Putamen (tissue), 1 donor: ENCODE measurements around the gene SLAMF1.
"Not testable (repeated sequence)": the region's sequence is repeated elsewhere in the genome, so short reads cannot be mapped to it uniquely, and the experiment has no call there.

Experiments used
- DNase-seq: peaks from one replicate; pipeline ENCODE4 v3.0.0-alpha.2; 2016; ENCODE audit warnings: low spot score

Gene SLAMF1, protein sequence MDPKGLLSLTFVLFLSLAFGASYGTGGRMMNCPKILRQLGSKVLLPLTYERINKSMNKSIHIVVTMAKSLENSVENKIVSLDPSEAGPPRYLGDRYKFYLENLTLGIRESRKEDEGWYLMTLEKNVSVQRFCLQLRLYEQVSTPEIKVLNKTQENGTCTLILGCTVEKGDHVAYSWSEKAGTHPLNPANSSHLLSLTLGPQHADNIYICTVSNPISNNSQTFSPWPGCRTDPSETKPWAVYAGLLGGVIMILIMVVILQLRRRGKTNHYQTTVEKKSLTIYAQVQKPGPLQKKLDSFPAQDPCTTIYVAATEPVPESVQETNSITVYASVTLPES

DNA sequence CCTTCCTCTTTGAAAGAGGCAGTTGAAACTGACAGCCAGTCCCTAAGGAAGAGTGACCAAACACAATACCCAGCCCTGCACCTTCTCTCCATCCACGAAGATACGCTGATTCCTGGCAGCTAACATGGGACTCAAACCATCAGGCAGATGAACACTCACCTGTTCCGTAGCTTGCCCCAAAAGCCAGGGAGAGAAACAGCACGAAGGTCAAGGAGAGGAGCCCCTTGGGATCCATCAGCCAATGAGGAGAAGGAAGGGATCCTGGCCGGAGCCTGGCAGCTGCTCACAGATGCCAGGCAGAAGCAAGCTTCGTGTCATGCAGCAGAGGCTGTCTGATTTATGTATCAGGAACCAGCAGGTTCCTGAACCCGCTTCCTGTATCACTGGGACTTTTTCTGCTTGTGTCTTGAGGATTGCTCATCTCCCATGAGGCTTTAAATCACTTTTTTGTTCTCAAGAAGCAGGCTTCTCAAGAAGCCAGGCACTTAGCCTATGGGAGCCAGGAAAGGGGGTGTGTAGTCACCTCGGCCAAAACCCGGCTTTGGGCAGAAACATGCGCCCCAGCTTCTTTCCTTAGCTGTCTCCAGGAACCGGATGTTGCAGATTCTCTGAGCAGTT, at the start of gene SLAMF1:
Gene SLAMF1, minus strand, starts transcription at position 334 of the 618 bp plus-strand sequence. Its CDS starts 99 bp downstream, at position 235.
- DNase-seq: no peak

GRCh38 chr1:160692390-160692789, 45.5 kb upstream of the SLAMF1 start:
- DNase-seq: not testable (repeated sequence)

DNA sequence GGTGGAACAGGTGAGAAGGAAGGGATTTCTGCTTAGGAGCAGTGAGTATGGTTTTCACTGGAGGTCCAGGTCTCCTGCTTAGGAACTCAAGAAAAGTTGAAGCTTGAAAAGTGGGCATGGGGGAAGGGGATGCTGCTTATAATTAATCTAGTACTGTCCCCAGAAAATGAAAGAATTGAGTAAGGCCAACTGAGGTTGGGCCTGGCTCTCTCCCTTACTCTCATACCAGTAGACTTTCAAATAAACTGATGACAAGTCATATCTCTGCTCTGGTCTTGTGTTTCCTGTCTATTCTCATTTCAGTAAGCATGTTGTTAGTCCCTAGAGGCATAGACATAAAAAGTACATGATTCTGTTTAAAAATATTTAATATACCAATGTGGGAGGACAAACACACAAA, 38.4 kb upstream of the SLAMF1 start:
- DNase-seq: no peak

DNA sequence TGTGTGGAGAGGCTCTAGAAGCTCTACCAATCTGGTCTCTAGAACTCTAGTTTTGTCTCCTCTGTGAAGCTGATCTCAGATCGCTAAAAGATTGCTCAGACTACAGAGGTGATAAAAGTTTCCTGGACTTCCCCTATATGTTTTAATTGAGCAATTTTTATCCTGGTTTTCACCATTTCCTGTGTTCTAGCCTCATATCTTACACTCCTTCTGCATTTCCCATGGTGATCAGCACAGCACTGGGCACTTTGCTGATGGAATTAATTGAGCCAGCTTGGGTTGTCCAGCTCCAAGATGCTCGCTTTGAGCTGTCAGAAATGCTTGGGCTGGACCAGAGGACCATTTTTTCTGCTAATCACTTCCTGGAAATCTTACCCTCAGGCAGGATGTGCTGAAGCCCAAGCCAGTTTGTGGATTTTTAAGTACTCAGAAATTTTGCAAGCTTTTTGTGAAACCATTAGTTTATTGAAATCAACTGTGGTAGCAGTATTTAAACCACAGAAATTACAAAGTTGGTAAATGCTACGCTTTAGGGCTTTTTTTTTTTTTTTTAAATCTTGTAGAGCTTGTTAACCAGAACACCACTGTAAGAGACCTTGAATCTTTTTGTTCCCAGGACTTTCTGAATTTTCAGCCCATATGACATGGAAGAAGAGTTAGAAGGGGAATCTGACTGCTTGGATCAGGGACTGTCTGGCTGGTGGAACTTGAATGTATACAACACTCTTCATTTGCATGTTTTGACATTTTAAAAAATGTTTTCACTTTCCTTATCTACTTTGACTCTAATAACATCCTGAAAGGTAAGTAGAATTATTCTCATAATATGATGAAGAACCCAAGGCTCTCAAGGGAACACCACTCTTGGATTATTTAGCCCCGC, 36.4 kb upstream of the SLAMF1 start:
- DNase-seq: no peak

- DNase-seq: no peak
Observed at GRCh38 chr1:160681891-160682140, 35.0 kb upstream of the SLAMF1 start.

DNA sequence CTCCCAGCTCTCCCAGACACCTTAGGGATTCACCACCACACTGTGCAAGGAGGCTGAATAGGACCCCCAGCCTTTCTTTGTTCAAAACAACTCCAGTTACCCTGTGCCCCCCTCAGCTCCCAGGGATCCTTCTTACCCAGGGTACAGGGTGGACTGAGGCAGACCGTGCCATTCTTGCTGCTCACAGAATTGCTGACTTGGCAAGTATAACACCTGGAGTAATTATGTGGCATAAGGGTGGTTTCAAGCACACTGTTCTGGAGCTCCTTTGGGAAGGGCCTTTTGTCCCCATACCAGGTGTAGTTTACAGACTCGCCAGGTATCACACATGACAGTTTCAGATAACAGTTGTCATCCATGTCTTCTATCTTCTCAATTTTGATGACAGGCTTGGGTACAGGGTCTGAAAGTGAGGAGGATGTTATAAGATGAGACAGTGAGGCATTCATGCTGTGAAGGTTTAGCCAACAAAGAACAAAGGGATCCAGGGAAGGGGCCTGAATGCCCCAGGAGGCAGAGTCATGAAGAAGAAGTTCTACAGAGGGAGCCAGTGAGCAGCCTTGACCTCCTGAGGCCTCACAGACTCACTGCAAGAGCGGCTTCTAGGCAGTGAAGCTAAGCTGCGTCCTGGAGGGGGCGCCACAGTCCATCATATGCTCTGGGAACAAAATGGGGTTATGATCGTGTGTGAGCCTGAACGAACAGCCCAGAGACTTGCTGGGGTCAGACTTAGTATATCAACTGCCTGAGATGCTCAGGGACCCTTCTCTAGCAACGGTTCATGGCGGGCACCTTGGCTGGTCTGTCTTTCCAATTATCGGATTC, 34.4 kb upstream of the SLAMF1 start:
- DNase-seq: no peak

- DNase-seq: no peak
Observed at GRCh38 chr1:160680399-160680798, 33.6 kb upstream of the SLAMF1 start.

DNA sequence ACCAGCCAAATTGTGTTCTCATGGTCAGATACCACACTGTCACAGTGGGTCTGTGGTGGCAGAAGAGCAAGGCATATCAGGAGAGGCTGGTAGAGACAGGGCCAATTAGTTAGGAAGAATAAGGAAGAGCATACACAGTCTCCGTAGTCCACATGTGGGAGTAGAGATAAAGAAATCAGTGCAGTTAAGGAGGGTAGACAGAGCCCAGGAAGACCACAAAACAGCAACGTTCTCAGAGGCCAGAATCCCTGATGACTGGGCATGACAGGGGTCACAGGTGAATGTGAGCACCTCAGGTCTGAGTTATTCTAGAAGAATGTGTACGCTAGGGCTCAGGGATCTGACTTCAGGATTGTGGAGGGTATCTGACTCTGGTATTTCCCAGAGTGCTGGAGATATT, 33.0 kb upstream of the SLAMF1 start:
- no peak for DNase-seq

DNA sequence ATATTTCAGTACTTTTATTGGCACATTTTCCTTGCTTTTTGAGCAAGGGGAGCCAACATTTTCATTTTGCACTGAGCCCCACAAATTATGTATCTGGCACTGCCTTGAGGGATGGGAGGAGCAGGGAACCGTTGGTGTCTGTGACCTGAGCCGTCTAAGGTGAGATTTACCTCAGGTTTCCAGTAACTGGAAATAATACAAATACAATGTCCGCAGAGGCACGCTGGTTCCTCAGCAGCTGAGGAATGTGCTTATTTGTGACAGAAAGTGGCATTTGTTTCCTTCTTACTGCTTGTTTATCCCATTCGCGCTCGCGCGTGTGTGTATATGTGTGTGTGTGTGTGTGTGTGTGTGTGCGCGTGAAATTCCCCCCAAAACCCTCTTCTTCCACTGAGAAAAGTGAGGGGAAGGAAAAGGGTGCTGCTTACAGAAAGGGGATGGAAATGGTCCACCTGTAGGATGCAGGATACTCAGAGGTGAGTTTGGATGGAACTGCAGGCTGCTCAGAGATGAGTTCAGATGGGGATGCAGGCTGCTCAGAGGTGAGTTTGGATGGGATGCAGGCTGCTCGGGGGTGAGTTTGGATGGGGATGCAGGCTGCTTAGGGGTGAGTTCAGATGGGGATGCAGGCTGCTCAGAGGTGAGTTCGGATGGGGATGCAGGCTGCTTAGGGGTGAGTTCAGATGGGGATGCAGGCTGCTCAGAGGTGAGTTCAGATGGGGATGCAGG, 30.2 kb upstream of the SLAMF1 start:
- DNase-seq: no peak

GRCh38 chr1:160675641-160676410, 29.0 kb upstream of the SLAMF1 start:
- no peak for DNase-seq

GRCh38 chr1:160674415-160674814, 27.6 kb upstream of the SLAMF1 start:
- DNase-seq: no peak

DNA sequence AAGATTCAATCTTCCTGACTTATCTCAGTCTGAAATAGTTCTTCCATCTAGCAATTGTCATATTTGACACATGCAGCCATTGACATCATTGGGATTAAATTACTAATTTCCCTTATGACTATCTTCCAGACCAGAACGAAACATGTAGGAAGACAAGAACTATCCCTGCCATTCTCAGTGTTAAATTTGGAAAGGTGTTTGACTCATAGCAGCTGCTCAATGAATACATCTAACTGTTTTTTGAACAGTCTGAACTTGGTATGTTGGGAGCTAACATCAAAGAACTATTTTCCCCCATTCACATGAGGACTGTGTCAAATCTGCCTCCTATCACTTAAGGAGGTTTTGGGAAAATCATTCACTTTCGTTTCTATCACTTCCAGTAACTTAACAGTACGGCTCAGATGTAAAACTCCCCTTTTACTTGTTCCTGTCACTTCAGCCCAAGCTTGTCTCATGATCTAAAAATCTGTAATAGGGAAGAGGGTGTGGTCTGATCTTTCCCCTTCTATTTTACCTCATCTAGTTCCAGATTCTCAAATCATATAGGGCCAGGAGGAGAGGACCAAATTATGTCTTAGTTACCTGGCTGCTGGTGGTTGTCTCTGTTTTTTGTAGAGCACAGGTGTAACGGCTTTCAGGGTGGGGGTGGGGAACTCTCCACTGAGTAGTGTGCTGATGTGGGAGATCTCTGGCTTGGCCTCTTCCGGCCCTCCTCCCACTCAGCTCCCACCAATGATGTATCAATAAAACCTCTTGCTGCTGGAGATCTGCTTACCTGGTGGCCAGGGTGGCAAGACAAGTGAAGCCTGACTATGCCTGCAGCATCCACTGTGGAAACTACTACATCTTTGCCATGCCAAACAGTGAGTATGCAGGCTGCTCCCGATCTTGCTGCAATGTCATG, 26.2 kb upstream of the SLAMF1 start:
- no peak for DNase-seq

- DNase-seq: no peak
Observed at GRCh38 chr1:160671603-160672517, 25.0 kb upstream of the SLAMF1 start.

DNA sequence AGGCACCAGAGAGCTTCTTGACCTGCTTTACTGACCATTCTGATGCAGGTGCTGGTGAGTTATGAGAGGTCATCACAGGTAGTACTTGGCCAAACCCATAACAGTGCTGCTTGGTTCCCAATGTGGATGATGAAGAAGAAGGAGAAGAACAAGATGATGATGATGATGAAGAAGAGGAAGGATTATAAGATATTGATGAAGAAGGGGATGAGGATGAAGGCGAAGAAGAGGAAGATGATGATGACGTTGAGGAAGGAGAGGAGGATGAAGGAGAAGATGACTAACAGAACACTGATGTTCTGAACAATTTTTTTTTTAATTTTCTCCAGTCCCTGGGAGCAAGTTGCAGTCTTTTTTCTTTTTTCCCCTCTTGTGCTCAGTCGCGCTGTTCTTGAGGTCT, 23.9 kb upstream of the SLAMF1 start:
- no peak for DNase-seq

DNA sequence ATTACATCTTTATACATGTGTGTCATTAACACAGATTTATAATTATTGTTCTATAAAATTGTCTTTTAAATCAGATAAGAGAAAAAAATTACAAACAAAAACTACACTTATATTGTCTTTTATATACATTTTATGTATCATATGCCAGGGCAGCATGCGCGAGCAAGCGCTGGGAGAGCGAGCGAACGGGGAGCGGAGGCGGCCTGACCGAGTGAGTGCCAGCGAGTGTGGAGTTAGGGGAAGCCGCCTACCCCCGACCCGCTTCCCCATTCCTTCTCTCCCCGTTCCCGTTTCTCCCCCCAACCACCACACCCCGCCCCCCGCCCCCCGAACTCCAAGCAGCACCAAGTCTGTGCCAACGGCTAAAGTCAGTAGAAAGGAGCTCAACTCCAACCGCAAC, 23.0 kb upstream of the SLAMF1 start:
- DNase-seq: no peak

- no peak for DNase-seq
Observed at GRCh38 chr1:160669276-160669675, 22.4 kb upstream of the SLAMF1 start.

GRCh38 chr1:160667896-160668295, 21.1 kb upstream of the SLAMF1 start:
- DNase-seq: no peak

GRCh38 chr1:160666079-160666442, 19.2 kb upstream of the SLAMF1 start:
- DNase-seq: no peak
